Spinal cord (tissue), 10 donors: ENCODE results near the gene KRT4. TPM values are rescaled to one million over a fixed set of nuclear protein-coding genes. Genes with fewer than 3 reads are reported as not detected.

Experiments used
- DNase-seq, 6 donors: peaks; one replicate each; pipeline versions ENCODE4 v3.0.0 to v3.0.0-alpha.2; 2013 to 2015; ENCODE audit warnings: low spot score in 6 of 6, low read depth in 4 of 6
- H3K27ac ChIP-seq: one replicate; pipeline ENCODE4 v1.5.1; 2013; ENCODE audit warnings: low read depth, low read length, control low read depth
- H3K27me3 ChIP-seq: one replicate; pipeline ENCODE4 v1.6.1; 2013; ENCODE audit warnings: low read length; ENCODE audit not compliant: control insufficient read depth, insufficient read depth
- H3K36me3 ChIP-seq: one replicate; pipeline ENCODE4 v1.6.1; 2013; ENCODE audit warnings: low read length; ENCODE audit not compliant: control insufficient read depth, insufficient read depth
- H3K4me1 ChIP-seq: one replicate; pipeline ENCODE4 v1.6.1; 2013; ENCODE audit warnings: low read length; ENCODE audit not compliant: control insufficient read depth, insufficient read depth
- H3K4me3 ChIP-seq: one replicate; pipeline ENCODE4 v1.5.1; 2013; ENCODE audit warnings: low read depth, low read length, control low read depth
- H3K9me3 ChIP-seq: one replicate; pipeline ENCODE4 v1.6.1; 2013; ENCODE audit warnings: low read length; ENCODE audit not compliant: control insufficient read depth, insufficient read depth
- WGBS: methylation state at CpG from one replicate; pipeline ENCODE4 v1.1.5; 2013; ENCODE audit warnings: missing lambda C conversion rate; ENCODE audit not compliant: insufficient coverage; 5-methylcytosine and 5-hydroxymethylcytosine counted together
- polyA plus RNA-seq, 2 donors: library from polyadenylated mRNA; unstranded; fragments of 120-200 nt; gene quantifications; one replicate each; pipeline ENCODE4 v1.2.1, GENCODE V29; 2013; ENCODE audit not compliant: insufficient read length in 2 of 2
- total RNA-seq, 2 donors: library from RNA; depleted of rRNA in 1 of 2; stranded (reverse); fragments of 120-200 nt in 1 of 2; fragments of >200 nt in 1 of 2; gene quantifications; one replicate each; pipeline versions ENCODE4 v1.2.3 to v1.2.4, GENCODE V29; 2013 to 2014
- donor health status: healthy.

Gene KRT4
- total and polyA plus RNA-seq, 4 donors = 0.11 to 0.20 (median 0.14) TPM; not detected in 1

DNA sequence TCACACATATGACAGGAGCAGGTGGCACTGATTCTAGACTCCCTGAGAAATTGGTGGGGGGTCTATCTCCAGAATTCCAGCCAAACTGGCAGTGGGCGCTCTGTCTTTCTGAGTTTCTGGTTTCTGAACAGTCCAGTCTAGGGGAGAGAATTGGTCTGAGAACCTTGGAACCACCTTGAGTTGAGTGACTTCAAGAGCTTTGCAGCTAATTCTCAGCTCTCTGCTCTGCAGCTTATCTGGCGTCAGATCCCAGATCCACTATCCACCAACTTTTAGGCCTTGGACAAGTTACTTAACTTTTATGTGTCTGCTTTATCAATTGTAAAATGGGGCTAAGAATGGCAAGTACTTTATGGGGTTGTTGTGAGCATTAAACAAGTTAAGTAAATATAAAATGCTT, 35.1 kb downstream of the KRT4 start:
- no peak for DNase-seq
- no peak overlapping the region for H3K27ac ChIP-seq
- peaks cover 2% of the 10 kb centered on the region for H3K27me3 ChIP-seq
- no peaks in the 10 kb centered on the region for H3K36me3 ChIP-seq
- 100% methylated on average over 1 of the region's 2 CpGs for WGBS
- H3K4me3 ChIP-seq = no peak overlapping the region
- no peaks in the 10 kb centered on the region for H3K4me1 ChIP-seq
- H3K9me3 ChIP-seq = no peaks in the 10 kb centered on the region

DNA sequence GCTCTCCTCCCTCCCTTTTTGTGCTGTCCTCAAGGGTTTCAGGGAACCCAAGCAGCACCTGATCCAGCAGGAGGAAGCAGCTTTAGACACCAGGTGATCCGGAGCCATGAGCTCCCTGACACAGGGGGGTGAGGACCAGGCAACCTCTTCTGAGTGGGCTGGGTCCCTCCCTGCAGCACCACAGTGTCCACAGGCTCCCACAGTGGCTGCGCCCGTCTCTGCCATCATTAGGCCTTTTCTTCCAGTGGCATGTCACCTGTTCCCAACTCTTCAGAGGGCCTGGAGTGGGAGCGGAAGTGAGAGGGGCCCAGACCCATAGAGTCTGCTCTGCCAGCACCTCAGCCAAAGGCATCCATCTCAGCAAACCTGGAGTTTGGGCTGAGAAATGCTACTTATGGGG, 36.4 kb downstream of the KRT4 start:
- peaks cover 2% of the 10 kb centered on the region for H3K27me3 ChIP-seq
- no peak overlapping the region for H3K4me3 ChIP-seq
- H3K36me3 ChIP-seq = no peaks in the 10 kb centered on the region
- H3K4me1 ChIP-seq = no peaks in the 10 kb centered on the region
- no peaks in the 10 kb centered on the region for H3K9me3 ChIP-seq
- no peak overlapping the region for H3K27ac ChIP-seq
- DNase-seq = no peak
- WGBS = 89% methylated on average over 3 of the region's 4 CpGs

DNA sequence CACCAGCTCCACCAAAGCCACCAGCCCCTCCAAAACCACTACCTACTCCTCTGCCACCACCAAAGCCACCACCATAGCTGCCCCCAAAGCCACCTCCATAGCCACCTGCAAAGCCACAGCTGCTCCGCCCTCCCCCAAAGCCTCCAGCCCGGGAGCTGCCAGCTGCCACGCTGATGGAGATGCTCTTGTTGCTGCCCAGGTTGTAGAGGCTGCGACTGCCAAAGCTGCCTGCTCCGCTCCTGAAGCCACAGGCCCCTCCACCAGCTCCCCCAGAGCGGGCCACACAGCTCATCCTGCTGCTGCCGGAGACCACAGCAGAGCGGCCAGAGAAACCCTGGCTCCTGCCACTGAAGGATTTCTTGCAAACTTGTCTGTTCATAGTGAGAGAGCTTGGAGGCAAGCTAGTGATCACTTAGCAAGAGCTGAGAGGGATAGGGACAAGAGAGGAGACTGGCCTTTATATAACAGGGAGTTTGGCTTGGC, 37.0 kb downstream of the KRT4 start, which contains the start of gene KRT76:
TSS of gene KRT76 (minus strand) at position 433 of the 483 bp plus-strand sequence. CDS start at position 379, 54 bp downstream.
- DNase-seq = no peak
- Histone ChIP-seq H3K27ac (no peak within 1 kb of the TSS), H3K4me1 (no peaks in the 10 kb centered on the region), H3K4me3 (no peak within 1 kb of the TSS), H3K9me3 (no peaks in the 10 kb centered on the region), H3K27me3 (peaks cover 2% of the 10 kb centered on the region), H3K36me3 (no peaks in the 10 kb centered on the region)
- 94% methylated on average over 6 of the region's 8 CpGs for WGBS

DNA sequence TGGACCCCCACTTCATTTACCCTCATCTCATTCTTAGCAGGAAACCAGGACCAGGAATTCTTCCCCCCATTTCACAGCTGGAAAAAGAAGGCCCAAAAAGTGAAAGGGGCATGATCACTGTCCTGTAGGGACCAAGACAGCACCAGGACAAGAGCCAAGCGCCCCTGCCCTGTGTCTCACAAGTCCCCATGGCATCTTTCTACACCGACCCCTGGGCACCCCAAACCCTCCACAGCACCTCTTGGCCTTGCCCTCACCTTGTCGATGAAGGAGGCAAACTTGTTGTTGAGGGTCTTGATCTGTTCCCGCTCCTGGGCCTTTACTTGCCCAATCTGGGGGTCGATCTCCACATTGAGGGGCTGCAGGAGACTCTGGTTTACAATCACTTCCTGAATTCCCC, 37.5 kb downstream of the KRT4 start:
- Histone ChIP-seq H3K36me3 (no peaks in the 10 kb centered on the region), H3K27ac (no peak overlapping the region), H3K4me3 (no peak overlapping the region), H3K27me3 (peaks cover 2% of the 10 kb centered on the region), H3K9me3 (no peaks in the 10 kb centered on the region), H3K4me1 (no peaks in the 10 kb centered on the region)
- no peak for DNase-seq
- WGBS = 84% methylated on average over 5 of the region's 5 CpGs

DNA sequence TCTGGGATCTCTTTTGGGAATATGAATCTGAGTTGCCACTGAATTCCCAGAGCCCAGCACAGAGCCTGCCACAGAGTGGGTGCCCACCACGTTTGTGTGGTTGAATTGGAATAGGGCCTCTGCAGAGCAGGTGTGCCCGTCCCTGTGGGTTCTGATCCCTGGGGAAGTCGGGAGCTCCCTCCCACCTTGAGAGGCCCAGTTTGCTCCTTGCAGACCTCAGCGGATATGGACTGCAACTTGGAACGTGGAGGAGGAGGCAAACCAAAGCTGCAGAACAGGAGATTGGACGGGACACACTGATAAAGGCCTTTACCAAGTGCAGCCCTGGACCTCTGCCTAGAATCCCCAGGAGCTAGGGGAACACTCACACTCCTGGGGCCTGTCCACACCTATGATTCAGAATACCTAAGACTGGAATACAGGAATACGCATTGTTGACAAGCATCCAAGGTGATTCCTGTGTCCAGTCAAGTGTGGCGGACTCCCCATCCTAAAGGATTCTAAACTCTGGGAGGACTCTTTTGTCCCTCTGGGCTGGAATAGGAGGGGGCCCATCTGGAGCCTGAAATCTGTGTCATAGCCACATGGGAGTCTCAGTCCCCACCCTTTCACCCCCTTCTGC, 39.2 kb downstream of the KRT4 start:
- Histone ChIP-seq H3K4me3 (no peak overlapping the region), H3K9me3 (no peaks in the 10 kb centered on the region), H3K36me3 (no peaks in the 10 kb centered on the region), H3K27ac (no peak overlapping the region), H3K27me3 (peaks cover 2% of the 10 kb centered on the region), H3K4me1 (no peaks in the 10 kb centered on the region)
- WGBS = 79% methylated on average over 7 of the region's 8 CpGs
- no peak for DNase-seq

DNA sequence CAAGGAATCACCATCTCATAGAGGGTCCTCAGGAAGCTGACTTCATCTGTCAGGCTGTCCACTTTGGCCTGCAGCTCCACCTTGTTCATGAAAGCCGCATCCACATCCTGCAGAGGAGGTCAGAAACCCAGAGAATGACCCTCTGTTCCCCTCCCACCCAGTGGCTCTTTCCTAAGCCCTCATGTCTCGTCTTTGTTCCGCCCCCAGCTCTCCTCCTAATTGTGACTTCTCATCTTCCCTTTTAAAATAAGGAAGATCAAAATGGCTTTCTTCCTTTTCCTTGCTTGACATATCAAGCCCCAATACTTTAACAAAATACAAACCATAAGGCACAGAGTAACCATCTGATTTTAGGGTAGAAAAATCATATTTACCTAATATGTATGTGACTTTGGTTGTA, 41.1 kb downstream of the KRT4 start:
- peaks cover 2% of the 10 kb centered on the region for H3K27me3 ChIP-seq

DNA sequence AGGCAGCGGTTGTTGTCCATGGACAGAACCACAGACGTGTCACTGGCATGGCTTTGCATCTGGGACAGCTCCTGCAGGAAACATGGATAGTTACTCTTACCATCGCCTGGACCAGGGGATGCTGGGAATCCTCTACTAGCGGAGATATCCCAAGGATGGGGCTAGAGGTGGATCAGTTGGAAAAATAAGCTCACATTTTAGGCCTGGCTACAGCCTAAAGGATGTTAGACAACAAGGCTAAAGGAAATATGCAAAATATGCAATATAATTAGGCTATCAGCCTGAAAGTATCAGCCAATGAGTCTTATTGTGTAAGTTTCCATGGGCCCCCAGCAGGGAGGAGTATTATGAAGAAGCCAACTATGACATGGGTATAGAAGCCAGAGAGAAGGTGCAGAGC, 41.7 kb downstream of the KRT4 start:
- peaks cover 2% of the 10 kb centered on the region for H3K27me3 ChIP-seq
- no peaks in the 10 kb centered on the region for H3K36me3 ChIP-seq
- H3K27ac ChIP-seq = no peak overlapping the region
- 90% methylated on average over 3 of the region's 4 CpGs for WGBS
- no peaks in the 10 kb centered on the region for H3K4me1 ChIP-seq
- no peak overlapping the region for H3K4me3 ChIP-seq
- H3K9me3 ChIP-seq = no peaks in the 10 kb centered on the region
- no peak for DNase-seq

More for the DNA sequence above, 41.1 kb downstream of the KRT4 start:
- no peak overlapping the region for H3K4me3 ChIP-seq
- no peaks in the 10 kb centered on the region for H3K9me3 ChIP-seq
- no peaks in the 10 kb centered on the region for H3K4me1 ChIP-seq
- 85% methylated on average over 3 of the region's 3 CpGs for WGBS
- H3K36me3 ChIP-seq = no peaks in the 10 kb centered on the region
- no peak overlapping the region for H3K27ac ChIP-seq
- DNase-seq = no peak

DNA sequence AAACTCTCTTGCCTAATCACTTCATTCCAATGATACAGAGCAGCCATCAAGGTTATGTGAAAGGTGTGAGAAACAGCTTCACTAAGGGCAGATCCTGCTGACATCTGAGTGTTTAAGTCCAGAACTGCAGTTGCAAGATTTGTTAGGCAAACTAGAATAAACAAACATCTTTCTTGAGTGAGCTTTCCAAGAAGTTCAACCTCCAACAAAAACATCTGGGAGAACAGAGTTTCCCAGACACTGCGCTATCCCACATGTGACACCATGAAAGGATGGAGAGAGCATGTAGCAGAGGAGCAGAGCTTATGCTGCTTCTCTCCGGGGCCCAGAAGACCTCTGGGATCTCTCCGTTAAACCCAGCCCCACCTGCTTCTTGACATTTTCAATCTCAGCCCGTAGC, 42.4 kb downstream of the KRT4 start:
- Histone ChIP-seq H3K27me3 (no peaks in the 10 kb centered on the region), H3K36me3 (no peaks in the 10 kb centered on the region), H3K4me1 (no peaks in the 10 kb centered on the region), H3K27ac (no peak overlapping the region), H3K4me3 (no peak overlapping the region), H3K9me3 (no peaks in the 10 kb centered on the region)
- WGBS = 73% methylated on average over 4 of the region's 4 CpGs
- no peak for DNase-seq

DNA sequence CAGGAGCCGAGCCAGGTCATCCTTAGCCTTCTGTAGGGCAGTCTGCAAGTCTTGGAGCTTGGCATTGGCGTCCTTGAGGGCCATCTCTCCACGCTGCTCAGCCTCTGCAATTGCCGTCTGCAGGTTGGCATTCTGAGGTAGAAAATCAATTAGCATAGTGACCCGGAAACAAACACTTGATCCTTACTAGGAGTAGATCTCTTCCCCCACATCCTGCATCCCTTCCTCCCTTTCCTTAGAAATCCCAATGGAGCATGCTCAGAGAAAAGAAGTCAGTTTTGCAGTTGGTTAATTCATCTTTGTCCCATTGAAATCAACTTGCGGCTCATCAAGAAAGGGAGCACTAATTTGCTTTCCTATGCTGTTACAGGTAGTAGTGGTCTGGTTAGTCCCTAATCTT, 42.8 kb downstream of the KRT4 start:
- H3K27ac ChIP-seq = no peak overlapping the region
- H3K27me3 ChIP-seq = no peaks in the 10 kb centered on the region
- H3K4me1 ChIP-seq = no peaks in the 10 kb centered on the region
- no peaks in the 10 kb centered on the region for H3K36me3 ChIP-seq
- WGBS = 81% methylated on average over 2 of the region's 6 CpGs
- no peaks in the 10 kb centered on the region for H3K9me3 ChIP-seq
- H3K4me3 ChIP-seq = no peak overlapping the region
- no peak for DNase-seq

DNA sequence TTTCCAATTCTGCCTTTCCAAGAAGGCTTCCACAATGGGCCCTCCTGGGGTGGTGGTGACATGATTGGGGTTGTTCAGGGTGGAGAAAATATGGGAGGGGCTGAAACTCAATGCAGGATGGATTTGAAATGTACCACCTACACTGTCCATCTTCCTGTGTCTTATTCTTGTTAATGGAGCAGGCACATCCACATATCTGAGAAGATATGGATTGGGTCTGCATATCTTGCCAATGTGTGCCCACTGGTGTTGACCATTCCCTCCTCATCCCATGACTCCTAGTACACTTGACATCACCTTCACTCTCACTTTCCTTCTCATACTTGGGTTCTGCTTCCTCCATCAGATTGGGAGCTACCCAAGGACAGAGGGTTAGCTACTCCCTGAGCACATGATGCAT, 44.0 kb downstream of the KRT4 start:
- Histone ChIP-seq H3K27me3 (no peaks in the 10 kb centered on the region), H3K27ac (no peak overlapping the region), H3K36me3 (no peaks in the 10 kb centered on the region), H3K9me3 (no peaks in the 10 kb centered on the region), H3K4me3 (no peak overlapping the region), H3K4me1 (no peaks in the 10 kb centered on the region)
- no peak for DNase-seq
